ENCODE results near the gene BCAT1. TPM values are rescaled to one million over a fixed set of nuclear protein-coding genes. Genes with fewer than 3 reads are reported as not detected.

BCAT1 gene
- total and polyA plus RNA-seq, 9 of the 15 experiments (the other 6 are each of a cell fraction or from before 2014, with no cell fraction given) = 38.5 to 157 (median 66.8) TPM

GRCh38 chr12:24979329-24979728 lies 30.4 kb upstream of the BCAT1 start (continued):
- TF ChIP-seq UBTF (IDR thresholded peaks at IDR 0.05; ENCODE audit: borderline replicate concordance in 1 of 2, low read depth in 2 of 2, low read length in 2 of 2) (no peak), RBBP5 (IDR thresholded peaks at IDR 0.05; ENCODE audit: borderline replicate concordance, insufficient read depth, low read length, poor library complexity, severe bottlenecking) (no peak), ETV5 (CRISPR knock-in tag; IDR thresholded peaks at IDR 0.05; ENCODE audit: low read depth) (no peak), THAP7 (CRISPR knock-in tag; IDR thresholded peaks at IDR 0.05) (no peak), ZNF253 (CRISPR knock-in tag; conservative IDR thresholded peaks at IDR 0.05) (no peak), ZNF324 (CRISPR knock-in tag; IDR thresholded peaks at IDR 0.05) (no peak), MNT (conservative IDR thresholded peaks at IDR 0.05) (no peak), FOSL1 (tag; conservative IDR thresholded peaks at IDR 0.05) (no peak), POLR3G (IDR thresholded peaks at IDR 0.05; ENCODE audit: extremely low read depth, insufficient read length, insufficient replicate concordance) (no peak), SFPQ (IDR thresholded peaks at IDR 0.05; ENCODE audit: low read depth, low read length) (no peak), ZNF316 (IDR thresholded peaks at IDR 0.05) (peak; percentile 79), SMARCB1 (IDR thresholded peaks at IDR 0.05; ENCODE audit: insufficient read length, low read depth) (no peak), ZNF830 (CRISPR knock-in tag; IDR thresholded peaks at IDR 0.05) (no peak), NFE2L1 (tag; IDR thresholded peaks at IDR 0.05; ENCODE audit: borderline replicate concordance, low read depth) (peak; percentile 27; the same call in 1 of the 2 replicates), ZNF175 (CRISPR knock-in tag; IDR thresholded peaks at IDR 0.05; ENCODE audit: low read depth) (no peak), HDAC8 (tag; IDR thresholded peaks at IDR 0.05) (no peak), NKRF (IDR thresholded peaks at IDR 0.05; ENCODE audit: borderline replicate concordance) (no peak)
